Chondrocyte (in vitro differentiated cells): ENCODE data around the gene FAM78A. TPM values are rescaled to one million over a fixed set of nuclear protein-coding genes. Genes with fewer than 3 reads are reported as not detected.

Experiments
- DNase-seq: peaks from one replicate; pipeline ENCODE4 v3.0.0; 2021; ENCODE audit warnings: mixed read lengths, low spot score
- H3K27ac Mint-ChIP-seq: one replicate; pipeline ENCODE4 v1.8.0; 2021; ENCODE audit warnings: mild to moderate bottlenecking, moderate library complexity, mixed read lengths; ENCODE audit not compliant: unreplicated experiment
- H3K27me3 Mint-ChIP-seq: 2 replicates; pipeline ENCODE4 v1.8.0; 2021; ENCODE audit warnings: low read depth, mixed read lengths
- H3K36me3 Mint-ChIP-seq: 2 replicates; pipeline ENCODE4 v1.8.0; 2021; ENCODE audit warnings: low read depth, mixed read lengths
- H3K4me1 Mint-ChIP-seq: 2 replicates; pipeline ENCODE4 v1.8.0; 2021; ENCODE audit warnings: low read depth, mild to moderate bottlenecking, mixed read lengths
- H3K4me3 Mint-ChIP-seq: one replicate; pipeline ENCODE4 v1.8.0; 2021; ENCODE audit warnings: mild to moderate bottlenecking, moderate library complexity, mixed read lengths; ENCODE audit not compliant: unreplicated experiment
- H3K9me3 Mint-ChIP-seq: 2 replicates; pipeline ENCODE4 v1.8.0; 2021; ENCODE audit warnings: low read depth, mixed read lengths
- total RNA-seq: library from RNA; stranded (reverse); gene quantifications from 3 replicates; pipeline ENCODE4 v1.2.1, GENCODE V29; 2021
- TF ChIP-seq, protein P1 (sequence below): fragments of 200-600 bp; sonication (generic); IDR thresholded peaks from 2 replicates; pipeline ENCODE4 v1.5.0; 2021; ENCODE audit warnings: antibody characterized with exemption, mild to moderate bottlenecking, moderate library complexity

Gene FAM78A
- total RNA-seq, 1 donor from 2014 or later, result 1.6 TPM

DNA sequence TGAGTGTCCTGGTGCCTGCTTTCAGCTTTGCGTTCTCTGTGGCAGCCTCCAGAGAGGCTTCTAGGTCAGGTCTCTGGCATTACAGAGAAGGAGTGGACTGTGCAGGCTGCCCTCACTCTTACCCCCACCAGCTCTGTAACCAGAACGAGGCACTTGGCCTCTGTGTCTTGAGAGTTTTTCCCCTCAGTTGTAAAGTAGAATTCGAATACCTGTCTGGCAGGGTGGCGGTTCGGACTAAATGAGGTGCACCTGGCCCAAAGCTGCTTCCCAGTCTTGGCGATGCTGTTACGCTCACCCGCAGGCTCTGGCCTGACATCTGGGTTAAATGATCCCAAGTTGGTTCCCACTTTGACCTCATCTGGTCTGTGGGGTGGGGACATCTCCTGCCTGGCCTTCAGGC is 40.1 kb downstream of the FAM78A start:
- H3K27ac Mint-ChIP-seq, result no peak overlapping the region
- DNase-seq, result no peak
- TF ChIP-seq, protein P1, sequence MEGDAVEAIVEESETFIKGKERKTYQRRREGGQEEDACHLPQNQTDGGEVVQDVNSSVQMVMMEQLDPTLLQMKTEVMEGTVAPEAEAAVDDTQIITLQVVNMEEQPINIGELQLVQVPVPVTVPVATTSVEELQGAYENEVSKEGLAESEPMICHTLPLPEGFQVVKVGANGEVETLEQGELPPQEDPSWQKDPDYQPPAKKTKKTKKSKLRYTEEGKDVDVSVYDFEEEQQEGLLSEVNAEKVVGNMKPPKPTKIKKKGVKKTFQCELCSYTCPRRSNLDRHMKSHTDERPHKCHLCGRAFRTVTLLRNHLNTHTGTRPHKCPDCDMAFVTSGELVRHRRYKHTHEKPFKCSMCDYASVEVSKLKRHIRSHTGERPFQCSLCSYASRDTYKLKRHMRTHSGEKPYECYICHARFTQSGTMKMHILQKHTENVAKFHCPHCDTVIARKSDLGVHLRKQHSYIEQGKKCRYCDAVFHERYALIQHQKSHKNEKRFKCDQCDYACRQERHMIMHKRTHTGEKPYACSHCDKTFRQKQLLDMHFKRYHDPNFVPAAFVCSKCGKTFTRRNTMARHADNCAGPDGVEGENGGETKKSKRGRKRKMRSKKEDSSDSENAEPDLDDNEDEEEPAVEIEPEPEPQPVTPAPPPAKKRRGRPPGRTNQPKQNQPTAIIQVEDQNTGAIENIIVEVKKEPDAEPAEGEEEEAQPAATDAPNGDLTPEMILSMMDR, result no peak
- no peaks in the 10 kb centered on the region for H3K9me3 Mint-ChIP-seq
- H3K4me1 Mint-ChIP-seq, result peaks cover 15% of the 10 kb centered on the region
- H3K27me3 Mint-ChIP-seq, result no peaks in the 10 kb centered on the region
- peaks cover 22% of the 10 kb centered on the region for H3K36me3 Mint-ChIP-seq
- no peak overlapping the region for H3K4me3 Mint-ChIP-seq

DNA sequence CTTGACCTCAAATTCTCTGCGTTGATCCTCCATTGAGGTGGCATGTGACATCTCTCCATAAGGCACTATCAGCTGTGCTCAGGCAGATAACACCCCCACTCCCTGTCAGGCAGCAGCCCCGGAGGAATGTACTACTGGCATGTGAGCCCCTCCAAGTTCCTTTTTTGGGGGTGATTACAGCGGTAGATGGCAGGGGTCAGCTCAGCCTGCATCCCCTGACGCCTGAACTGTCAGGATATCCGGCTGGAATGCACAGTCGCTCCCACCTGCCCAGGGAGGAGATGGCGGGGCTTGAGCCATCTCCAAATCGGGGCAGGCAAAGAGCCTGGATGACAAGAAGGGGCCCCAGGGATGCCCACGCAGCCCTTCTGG is 40.8 kb downstream of the FAM78A start:
- Mint-ChIP-seq H3K4me1 (peaks cover 15% of the 10 kb centered on the region), H3K27me3 (no peaks in the 10 kb centered on the region), H3K27ac (no peak overlapping the region), H3K36me3 (peaks cover 25% of the 10 kb centered on the region), H3K4me3 (no peak overlapping the region), H3K9me3 (no peaks in the 10 kb centered on the region)
- TF ChIP-seq, protein P1, result no peak
- no peak for DNase-seq

DNA sequence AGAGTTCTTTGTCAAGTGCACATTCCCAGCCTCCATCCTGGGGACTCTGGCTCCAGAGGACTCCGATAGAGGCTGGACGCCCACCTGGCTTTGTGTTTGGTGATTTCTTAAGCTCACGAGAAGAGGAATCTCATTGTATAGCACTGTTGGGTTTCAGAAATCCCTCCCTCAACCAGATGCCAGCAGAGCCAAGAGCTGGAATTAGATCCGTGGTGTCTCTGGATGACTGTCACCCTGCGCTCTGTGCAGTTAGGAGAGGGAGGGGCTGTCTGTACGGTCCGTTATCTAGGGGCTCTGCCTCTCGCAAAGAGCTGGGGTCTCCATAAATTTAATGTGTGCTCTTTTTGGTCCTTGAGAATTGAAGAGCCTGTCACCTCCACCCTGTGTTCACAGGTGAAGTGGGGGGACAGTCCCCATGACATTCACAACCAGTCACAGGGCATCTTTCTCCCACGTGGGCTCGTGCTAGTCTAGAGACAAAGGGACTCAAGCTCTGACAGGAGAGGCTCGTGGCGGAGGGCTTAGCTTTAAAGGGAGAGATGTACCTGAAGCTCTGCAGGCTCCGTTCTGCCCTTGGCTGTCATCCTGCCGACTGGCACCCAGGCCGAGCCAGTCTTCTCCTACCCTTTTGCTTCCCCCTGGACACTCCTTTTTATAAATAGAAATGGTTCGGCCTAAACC is 41.4 kb downstream of the FAM78A start:
- peaks cover 15% of the 10 kb centered on the region for H3K4me1 Mint-ChIP-seq
- DNase-seq, result no peak
- H3K27me3 Mint-ChIP-seq, result no peaks in the 10 kb centered on the region
- peaks cover 29% of the 10 kb centered on the region for H3K36me3 Mint-ChIP-seq
- no peak overlapping the region for H3K4me3 Mint-ChIP-seq
- no peak overlapping the region for H3K27ac Mint-ChIP-seq
- no peaks in the 10 kb centered on the region for H3K9me3 Mint-ChIP-seq
- TF ChIP-seq, protein P1, result no peak

DNA sequence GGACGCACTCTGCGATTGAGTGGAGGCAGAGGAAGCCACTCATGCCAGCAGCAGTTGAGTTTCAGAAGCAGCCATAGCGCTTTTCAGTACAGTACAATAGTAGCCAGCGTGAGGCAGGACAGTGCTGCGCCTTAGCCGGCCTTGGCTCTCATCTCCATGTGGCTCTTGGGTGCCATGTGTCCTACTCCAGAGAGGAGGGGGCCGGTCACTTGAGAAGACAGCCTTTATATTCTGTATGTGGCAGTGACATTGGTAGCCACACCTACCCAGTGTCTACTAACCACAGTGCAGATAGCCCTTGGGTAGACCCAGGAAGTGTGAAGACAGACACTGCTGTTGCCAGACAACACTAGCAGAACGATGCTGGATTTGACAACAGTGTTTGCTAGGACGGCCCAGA is 42.3 kb downstream of the FAM78A start:
- Mint-ChIP-seq H3K9me3 (no peaks in the 10 kb centered on the region), H3K4me3 (no peak overlapping the region), H3K27me3 (no peaks in the 10 kb centered on the region), H3K4me1 (peaks cover 14% of the 10 kb centered on the region), H3K27ac (no peak overlapping the region), H3K36me3 (peaks cover 32% of the 10 kb centered on the region)
- TF ChIP-seq, protein P1, result no peak
- DNase-seq, result no peak

DNA sequence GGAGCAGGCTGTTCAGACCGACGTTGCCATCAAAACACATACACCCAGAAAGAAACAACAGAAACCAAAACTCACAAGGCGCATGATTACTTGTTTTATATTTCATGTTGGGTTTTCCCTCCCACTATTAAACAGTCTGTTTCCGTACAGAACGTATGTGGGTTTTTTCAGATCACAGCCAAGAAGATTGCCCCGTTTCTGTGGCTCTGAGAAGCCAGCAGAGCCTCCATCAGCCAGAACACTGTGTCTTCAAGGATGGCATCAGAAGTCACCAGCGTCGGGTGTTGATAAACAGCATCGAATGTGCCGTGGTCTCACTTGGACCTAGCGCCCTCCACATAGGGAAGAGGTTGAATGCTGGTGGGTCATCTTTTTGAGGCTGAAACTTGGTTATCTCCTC is 42.8 kb downstream of the FAM78A start:
- Mint-ChIP-seq H3K4me3 (no peak overlapping the region), H3K27ac (no peak overlapping the region)

More for the DNA sequence above, 42.8 kb downstream of the FAM78A start:
- Mint-ChIP-seq H3K27me3 (no peaks in the 10 kb centered on the region), H3K4me1 (peaks cover 13% of the 10 kb centered on the region), H3K9me3 (no peaks in the 10 kb centered on the region), H3K36me3 (peaks cover 33% of the 10 kb centered on the region)
- DNase-seq, result no peak
- TF ChIP-seq, protein P1, result no peak
